H1 (cell line): Measurements from ENCODE around the gene TRIP13.
"Not testable (repeated sequence)": the region's sequence is repeated elsewhere in the genome, so short reads cannot be mapped to it uniquely, and the experiment has no call there.

Source experiments
- CHD1 ChIP-seq: IDR thresholded peaks from 2 replicates; pipeline ENCODE4 v1.6.1; 2012; ENCODE audit warnings: low read depth, low read length, improper control_type of control experiment
- CTCF ChIP-seq, 3 experiments: IDR thresholded peaks; 1 replicate in 2 of 3; 2 replicates in 1 of 3; pipeline versions ENCODE4 v1.5.1 to v1.6.1; 2011; ENCODE audit warnings: low read length in 3 of 3, mild to moderate bottlenecking in 3 of 3, inconsistent platforms in 2 of 3, low read depth in 1 of 3, moderate library complexity in 1 of 3; ENCODE audit not compliant: insufficient read depth in 1 of 3; ENCODE audit errors: control extremely low read depth in 1 of 3
- EP300 ChIP-seq, 2 experiments: IDR thresholded peaks; 1 replicate in 1 of 2; 2 replicates in 1 of 2; pipeline ENCODE4 v1.6.1; 2011 to 2012; ENCODE audit warnings: low read depth in 2 of 2, low read length in 2 of 2, mild to moderate bottlenecking in 2 of 2, borderline replicate concordance in 1 of 2, inconsistent platforms in 1 of 2, moderate library complexity in 1 of 2
- MAFK ChIP-seq: IDR thresholded peaks from 2 replicates; pipeline ENCODE4 v1.6.1; 2012; ENCODE audit warnings: low read depth, mild to moderate bottlenecking, improper control_type of control experiment, low read length
- POLR2A ChIP-seq, 2 experiments: IDR thresholded peaks; 1 replicate in 1 of 2; 2 replicates in 1 of 2; pipeline ENCODE4 v1.6.1; 2011; ENCODE audit warnings: low read depth in 2 of 2, low read length in 2 of 2, mild to moderate bottlenecking in 2 of 2; ENCODE audit errors: control extremely low read depth in 1 of 2
- POLR2AphosphoS5 ChIP-seq: IDR thresholded peaks from 2 replicates; pipeline ENCODE4 v1.6.1; 2011; ENCODE audit warnings: low read depth, low read length
- RNF2 ChIP-seq: fragments of 200-900, 300-1000 bp; sonication (generic); IDR thresholded peaks from 2 replicates; pipeline ENCODE4 v1.7.1; 2016; ENCODE audit warnings: borderline replicate concordance, low read depth, mild to moderate bottlenecking, antibody characterized with exemption, low read length; ENCODE audit not compliant: poor library complexity, severe bottlenecking; ENCODE audit errors: missing control alignments

- TF ChIP-seq CHD1; POLR2A (IDR thresholded peaks at IDR 0.05; ENCODE audit: control extremely low read depth in 1 of 2, low read depth in 2 of 2, low read length in 2 of 2); RNF2; CTCF (IDR thresholded peaks at IDR 0.05; ENCODE audit: control extremely low read depth in 1 of 3, insufficient read depth in 1 of 3, low read depth in 1 of 3, low read length in 3 of 3); EP300 (IDR thresholded peaks at IDR 0.05; ENCODE audit: borderline replicate concordance in 1 of 2, low read depth in 2 of 2, low read length in 2 of 2); MAFK; POLR2AphosphoS5: not testable (repeated sequence)
Measured at GRCh38 chr5:853416-854090, 39.1 kb upstream of the TRIP13 start.
